GM23338 (cell line): ENCODE data around the gene DIP2C. TPM values are rescaled to one million over a fixed set of nuclear protein-coding genes. Genes with fewer than 3 reads are reported as not detected.

ENCODE experiments used
- ATAC-seq: fragments of 200-7000 bp; cut with Tn5 transposase; 3 replicates; pipeline ENCODE4 v1.9.1; 2020
- DNase-seq: peaks from one replicate; pipeline ENCODE4 v3.0.0-alpha.2; 2015; ENCODE audit warnings: low spot score
- H2AFZ ChIP-seq: fragments of 200-600 bp; sonication (generic); 2 replicates; pipeline ENCODE4 v1.8.0; 2016; ENCODE audit warnings: antibody characterized with exemption, mild to moderate bottlenecking, moderate library complexity
- H3F3A ChIP-seq: fragments of 200-600 bp; sonication (generic); replicated peaks from 2 replicates; pipeline ENCODE4 v1.8.0; 2017; ENCODE audit warnings: antibody characterized with exemption, mixed run types, low read depth
- H3K27ac ChIP-seq: fragments of 200-600 bp; sonication (generic); 2 replicates; pipeline ENCODE4 v1.6.1; 2016; ENCODE audit warnings: low read depth
- H3K27me3 ChIP-seq: fragments of 200-600 bp; sonication (generic); 2 replicates; pipeline ENCODE4 v1.8.0; 2016; ENCODE audit warnings: mild to moderate bottlenecking, mixed run types, moderate library complexity; ENCODE audit not compliant: insufficient read depth
- H3K36me3 ChIP-seq: fragments of 200-600 bp; sonication (generic); 2 replicates; pipeline ENCODE4 v1.8.0; 2016; ENCODE audit warnings: mild to moderate bottlenecking; ENCODE audit not compliant: insufficient read depth
- H3K4me1 ChIP-seq: fragments of 200-600 bp; sonication (generic); 2 replicates; pipeline ENCODE4 v1.8.0; 2016; ENCODE audit warnings: mild to moderate bottlenecking, moderate library complexity; ENCODE audit not compliant: insufficient read depth
- H3K4me2 ChIP-seq: fragments of 200-600 bp; sonication (generic); 2 replicates; pipeline ENCODE4 v1.7.1; 2017; ENCODE audit warnings: mixed run types
- H3K4me3 ChIP-seq: fragments of 200-600 bp; sonication (generic); 2 replicates; pipeline ENCODE4 v1.6.1; 2016; ENCODE audit warnings: mixed run types
- H3K79me2 ChIP-seq: fragments of 200-600 bp; sonication (generic); replicated peaks from 2 replicates; pipeline ENCODE4 v1.8.0; 2017; ENCODE audit warnings: mild to moderate bottlenecking; ENCODE audit not compliant: insufficient read depth
- H3K9me2 ChIP-seq: fragments of 200-600 bp; sonication (generic); 2 replicates; pipeline ENCODE4 v1.8.0; 2017; ENCODE audit not compliant: insufficient read depth
- H4K20me1 ChIP-seq: fragments of 200-600 bp; sonication (generic); replicated peaks from 2 replicates; pipeline ENCODE4 v1.8.0; 2017; ENCODE audit warnings: mild to moderate bottlenecking; ENCODE audit not compliant: insufficient read depth
- H3K27ac Mint-ChIP-seq: 2 replicates; pipeline ENCODE4 v1.8.0; 2020; ENCODE audit warnings: inconsistent platforms, mild to moderate bottlenecking, moderate library complexity, mixed read lengths
- H3K27me3 Mint-ChIP-seq: 3 replicates; pipeline ENCODE4 v1.8.0; 2022; ENCODE audit warnings: low read depth, mild to moderate bottlenecking, moderate library complexity, mixed read lengths, inconsistent platforms; ENCODE audit not compliant: insufficient read depth, poor library complexity
- H3K36me3 Mint-ChIP-seq: 3 replicates; pipeline ENCODE4 v1.8.0; 2021; ENCODE audit warnings: low read depth, mild to moderate bottlenecking, inconsistent platforms, moderate library complexity, mixed read lengths
- H3K4me1 Mint-ChIP-seq: 3 replicates; pipeline ENCODE4 v1.8.0; 2020; ENCODE audit warnings: mild to moderate bottlenecking, inconsistent platforms, mixed read lengths
- H3K4me3 Mint-ChIP-seq: 3 replicates; pipeline ENCODE4 v1.8.0; 2021; ENCODE audit warnings: moderate library complexity, mild to moderate bottlenecking, inconsistent platforms, mixed read lengths
- H3K9me3 Mint-ChIP-seq: 3 replicates; pipeline ENCODE4 v1.8.0; 2020; ENCODE audit warnings: moderate library complexity, mild to moderate bottlenecking, inconsistent platforms, mixed read lengths
- CREB1 ChIP-seq: fragments of 250-450 bp; sonication (Bioruptor Pico); IDR thresholded peaks from 2 replicates; pipeline ENCODE4 v1.5.0; 2020; ENCODE audit warnings: low read depth, mild to moderate bottlenecking, moderate library complexity
- EZH2 ChIP-seq: fragments of 200-600 bp; sonication (generic); IDR thresholded peaks from one replicate; pipeline ENCODE4 v1.8.0; 2017; ENCODE audit warnings: antibody characterized with exemption, mild to moderate bottlenecking, low read depth; ENCODE audit not compliant: unreplicated experiment
- EZH2phosphoT487 ChIP-seq: fragments of 200-600 bp; sonication (generic); IDR thresholded peaks from one replicate; pipeline ENCODE4 v1.8.1; 2018; ENCODE audit warnings: antibody characterized with exemption; ENCODE audit not compliant: unreplicated experiment
- JUNB ChIP-seq: IDR thresholded peaks from one replicate; pipeline ENCODE4 v1.6.1; 2016; ENCODE audit warnings: antibody characterized with exemption; ENCODE audit not compliant: unreplicated experiment
- NANOG ChIP-seq: IDR thresholded peaks from 2 replicates; pipeline ENCODE4 v1.6.1; 2016; ENCODE audit warnings: antibody characterized with exemption, borderline replicate concordance
- ZNF114 ChIP-seq: fragments of 250-450 bp; sonication (Bioruptor Pico); IDR thresholded peaks from 2 replicates; pipeline ENCODE4 v1.5.0; 2020; ENCODE audit warnings: mild to moderate bottlenecking, moderate library complexity
- ZNF331 ChIP-seq: fragments of 250-450 bp; sonication (Bioruptor Pico); IDR thresholded peaks from 2 replicates; pipeline ENCODE4 v1.5.0; 2020; ENCODE audit warnings: low read depth, mild to moderate bottlenecking, moderate library complexity
- polyA plus RNA-seq: library from polyadenylated mRNA; unstranded; fragments of >200 nt; fragmentation: Nextera tagmentation; extraction: Ambion mirVana; gene quantifications from 2 replicates; pipeline ENCODE4 v1.2.1, GENCODE V29; 2016
- total RNA-seq: library from RNA; depleted of rRNA; stranded (reverse); fragments of >200 nt; shearing (Covaris generic); gene quantifications from 2 replicates; pipeline ENCODE4 v1.2.3, GENCODE V29; 2014
- TF ChIP-seq, protein P1 (sequence below), 2 experiments: fragments of 200-600 bp in 1 of 2; sonication (generic) in 1 of 2; conservative IDR thresholded peaks; 2 replicates each; pipeline versions ENCODE4 v1.5.1 to v1.6.1; 2016 to 2017; ENCODE audit warnings: antibody characterized with exemption in 2 of 2, low read depth in 2 of 2, mild to moderate bottlenecking in 2 of 2, moderate library complexity in 1 of 2
- TF ChIP-seq, protein P2 (sequence below): IDR thresholded peaks from 2 replicates; pipeline ENCODE4 v1.6.1; 2016; ENCODE audit warnings: antibody characterized with exemption
- TF ChIP-seq, protein P3 (sequence below): IDR thresholded peaks from one replicate; pipeline ENCODE4 v1.6.1; 2018; ENCODE audit warnings: antibody characterized with exemption; ENCODE audit not compliant: unreplicated experiment
- TF ChIP-seq, protein P4 (sequence below): fragments of 250-450 bp; sonication (Bioruptor Pico); IDR thresholded peaks from 2 replicates; pipeline ENCODE4 v1.5.0; 2020; ENCODE audit warnings: mild to moderate bottlenecking, moderate library complexity

Gene DIP2C
- total and polyA plus RNA-seq, 2 experiments from 2014 or later: 5.1 to 7.7 TPM

DNA sequence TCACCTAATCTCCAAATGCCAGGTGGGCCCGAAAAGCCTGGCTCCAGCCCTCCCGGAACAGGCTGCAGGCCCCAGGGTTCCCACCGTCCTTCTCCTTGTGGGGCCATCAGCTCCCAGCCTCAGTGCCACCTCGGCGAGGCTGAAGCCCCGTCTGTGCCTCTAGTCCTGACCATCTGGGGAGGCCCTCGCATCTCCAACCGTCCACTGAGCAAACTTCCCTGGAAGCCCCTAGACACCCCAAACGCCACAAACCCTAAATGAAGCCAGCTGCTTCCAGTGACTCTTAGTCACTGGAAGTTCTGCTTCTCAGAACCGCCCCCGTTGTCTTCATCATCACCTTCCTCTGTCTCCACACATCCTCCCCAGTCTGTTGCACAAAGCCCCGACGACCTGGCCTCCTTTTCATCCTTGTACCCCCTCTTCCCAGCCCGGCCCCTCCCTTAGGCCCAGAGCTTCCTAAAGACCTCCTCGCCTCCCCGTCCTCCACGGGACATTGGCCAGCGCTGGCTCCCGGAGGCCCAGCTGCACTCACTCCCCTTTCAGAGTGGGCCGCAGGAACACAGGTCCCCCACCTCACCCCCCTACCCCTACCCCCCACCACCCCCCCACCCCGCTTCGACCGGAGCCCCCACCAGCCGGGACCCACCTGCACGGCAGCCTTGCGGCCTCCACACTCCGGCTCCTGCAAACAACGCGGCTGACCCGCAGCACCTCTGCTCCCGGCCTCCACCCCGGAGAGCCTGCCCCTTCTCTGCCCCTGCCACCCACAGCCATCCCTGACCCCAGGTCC, 1.1 kb upstream of the DIP2C start (continued):
- TF ChIP-seq CREB1 (CRISPR knock-in tag) (no peak), JUNB (no peak)
- TF ChIP-seq, protein P1, sequence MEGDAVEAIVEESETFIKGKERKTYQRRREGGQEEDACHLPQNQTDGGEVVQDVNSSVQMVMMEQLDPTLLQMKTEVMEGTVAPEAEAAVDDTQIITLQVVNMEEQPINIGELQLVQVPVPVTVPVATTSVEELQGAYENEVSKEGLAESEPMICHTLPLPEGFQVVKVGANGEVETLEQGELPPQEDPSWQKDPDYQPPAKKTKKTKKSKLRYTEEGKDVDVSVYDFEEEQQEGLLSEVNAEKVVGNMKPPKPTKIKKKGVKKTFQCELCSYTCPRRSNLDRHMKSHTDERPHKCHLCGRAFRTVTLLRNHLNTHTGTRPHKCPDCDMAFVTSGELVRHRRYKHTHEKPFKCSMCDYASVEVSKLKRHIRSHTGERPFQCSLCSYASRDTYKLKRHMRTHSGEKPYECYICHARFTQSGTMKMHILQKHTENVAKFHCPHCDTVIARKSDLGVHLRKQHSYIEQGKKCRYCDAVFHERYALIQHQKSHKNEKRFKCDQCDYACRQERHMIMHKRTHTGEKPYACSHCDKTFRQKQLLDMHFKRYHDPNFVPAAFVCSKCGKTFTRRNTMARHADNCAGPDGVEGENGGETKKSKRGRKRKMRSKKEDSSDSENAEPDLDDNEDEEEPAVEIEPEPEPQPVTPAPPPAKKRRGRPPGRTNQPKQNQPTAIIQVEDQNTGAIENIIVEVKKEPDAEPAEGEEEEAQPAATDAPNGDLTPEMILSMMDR (conservative IDR thresholded peaks at IDR 0.05; ENCODE audit: low read depth in 2 of 2): no peak
- TF ChIP-seq, protein P2, sequence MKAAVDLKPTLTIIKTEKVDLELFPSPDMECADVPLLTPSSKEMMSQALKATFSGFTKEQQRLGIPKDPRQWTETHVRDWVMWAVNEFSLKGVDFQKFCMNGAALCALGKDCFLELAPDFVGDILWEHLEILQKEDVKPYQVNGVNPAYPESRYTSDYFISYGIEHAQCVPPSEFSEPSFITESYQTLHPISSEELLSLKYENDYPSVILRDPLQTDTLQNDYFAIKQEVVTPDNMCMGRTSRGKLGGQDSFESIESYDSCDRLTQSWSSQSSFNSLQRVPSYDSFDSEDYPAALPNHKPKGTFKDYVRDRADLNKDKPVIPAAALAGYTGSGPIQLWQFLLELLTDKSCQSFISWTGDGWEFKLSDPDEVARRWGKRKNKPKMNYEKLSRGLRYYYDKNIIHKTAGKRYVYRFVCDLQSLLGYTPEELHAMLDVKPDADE: no peak

DNA sequence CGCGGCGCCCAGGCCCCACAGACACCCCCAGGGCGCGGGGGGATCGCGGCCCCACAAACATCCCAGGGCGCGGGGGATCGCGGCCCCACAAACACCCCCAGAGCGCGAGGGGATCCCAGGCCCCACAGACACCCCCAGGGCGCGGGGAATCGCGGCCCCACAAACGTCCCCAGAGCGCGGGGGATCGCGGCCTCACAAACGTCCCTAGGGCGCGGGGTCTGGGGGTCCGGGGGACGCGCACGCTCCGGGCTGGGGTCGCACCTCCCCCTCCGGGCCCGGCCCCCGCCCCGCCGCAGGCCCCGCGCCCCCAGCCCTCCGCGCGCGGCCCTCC, 382 bp downstream of the DIP2C start:
- Histone ChIP-seq H3K4me3 (peak overlapping the region; percentile 86), H3K36me3 (no peaks in the 10 kb centered on the region), H3K9me2 (no peaks in the 10 kb centered on the region), H4K20me1 (no peaks in the 10 kb centered on the region; the same call in none of the 2 replicates), H3K27ac (no peak overlapping the region), H3K4me2 (peak overlapping the region; percentile 94), H3K4me1 (peaks cover 9% of the 10 kb centered on the region; the same call in 1 of the 2 replicates), H3F3A (no peaks in the 10 kb centered on the region), H3K27me3 (peaks cover 26% of the 10 kb centered on the region), H2AFZ (no peak overlapping the region), H3K79me2 (peaks cover 26% of the 10 kb centered on the region)
- no peak overlapping the region for H3K27ac Mint-ChIP-seq
- H3K4me1 Mint-ChIP-seq: peaks cover 24% of the 10 kb centered on the region
- H3K9me3 Mint-ChIP-seq: peaks cover 3% of the 10 kb centered on the region; the same call in 1 of the 3 replicates
- peaks cover 27% of the 10 kb centered on the region for H3K27me3 Mint-ChIP-seq
- H3K36me3 Mint-ChIP-seq: no peaks in the 10 kb centered on the region; the same call in 1 of the 3 replicates
- peak overlapping the region; percentile 80; the same call in 2 of the 3 replicates for H3K4me3 Mint-ChIP-seq
- ATAC-seq: no peak; the same call in 2 of the 3 replicates
- DNase-seq: no peak
- TF ChIP-seq, protein P3, sequence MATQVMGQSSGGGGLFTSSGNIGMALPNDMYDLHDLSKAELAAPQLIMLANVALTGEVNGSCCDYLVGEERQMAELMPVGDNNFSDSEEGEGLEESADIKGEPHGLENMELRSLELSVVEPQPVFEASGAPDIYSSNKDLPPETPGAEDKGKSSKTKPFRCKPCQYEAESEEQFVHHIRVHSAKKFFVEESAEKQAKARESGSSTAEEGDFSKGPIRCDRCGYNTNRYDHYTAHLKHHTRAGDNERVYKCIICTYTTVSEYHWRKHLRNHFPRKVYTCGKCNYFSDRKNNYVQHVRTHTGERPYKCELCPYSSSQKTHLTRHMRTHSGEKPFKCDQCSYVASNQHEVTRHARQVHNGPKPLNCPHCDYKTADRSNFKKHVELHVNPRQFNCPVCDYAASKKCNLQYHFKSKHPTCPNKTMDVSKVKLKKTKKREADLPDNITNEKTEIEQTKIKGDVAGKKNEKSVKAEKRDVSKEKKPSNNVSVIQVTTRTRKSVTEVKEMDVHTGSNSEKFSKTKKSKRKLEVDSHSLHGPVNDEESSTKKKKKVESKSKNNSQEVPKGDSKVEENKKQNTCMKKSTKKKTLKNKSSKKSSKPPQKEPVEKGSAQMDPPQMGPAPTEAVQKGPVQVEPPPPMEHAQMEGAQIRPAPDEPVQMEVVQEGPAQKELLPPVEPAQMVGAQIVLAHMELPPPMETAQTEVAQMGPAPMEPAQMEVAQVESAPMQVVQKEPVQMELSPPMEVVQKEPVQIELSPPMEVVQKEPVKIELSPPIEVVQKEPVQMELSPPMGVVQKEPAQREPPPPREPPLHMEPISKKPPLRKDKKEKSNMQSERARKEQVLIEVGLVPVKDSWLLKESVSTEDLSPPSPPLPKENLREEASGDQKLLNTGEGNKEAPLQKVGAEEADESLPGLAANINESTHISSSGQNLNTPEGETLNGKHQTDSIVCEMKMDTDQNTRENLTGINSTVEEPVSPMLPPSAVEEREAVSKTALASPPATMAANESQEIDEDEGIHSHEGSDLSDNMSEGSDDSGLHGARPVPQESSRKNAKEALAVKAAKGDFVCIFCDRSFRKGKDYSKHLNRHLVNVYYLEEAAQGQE: no peak
- TF ChIP-seq ZNF114 (CRISPR knock-in tag): no peak
- TF ChIP-seq ZNF331 (CRISPR knock-in tag): no peak
- TF ChIP-seq CREB1 (CRISPR knock-in tag): no peak
- TF ChIP-seq, protein P4, sequence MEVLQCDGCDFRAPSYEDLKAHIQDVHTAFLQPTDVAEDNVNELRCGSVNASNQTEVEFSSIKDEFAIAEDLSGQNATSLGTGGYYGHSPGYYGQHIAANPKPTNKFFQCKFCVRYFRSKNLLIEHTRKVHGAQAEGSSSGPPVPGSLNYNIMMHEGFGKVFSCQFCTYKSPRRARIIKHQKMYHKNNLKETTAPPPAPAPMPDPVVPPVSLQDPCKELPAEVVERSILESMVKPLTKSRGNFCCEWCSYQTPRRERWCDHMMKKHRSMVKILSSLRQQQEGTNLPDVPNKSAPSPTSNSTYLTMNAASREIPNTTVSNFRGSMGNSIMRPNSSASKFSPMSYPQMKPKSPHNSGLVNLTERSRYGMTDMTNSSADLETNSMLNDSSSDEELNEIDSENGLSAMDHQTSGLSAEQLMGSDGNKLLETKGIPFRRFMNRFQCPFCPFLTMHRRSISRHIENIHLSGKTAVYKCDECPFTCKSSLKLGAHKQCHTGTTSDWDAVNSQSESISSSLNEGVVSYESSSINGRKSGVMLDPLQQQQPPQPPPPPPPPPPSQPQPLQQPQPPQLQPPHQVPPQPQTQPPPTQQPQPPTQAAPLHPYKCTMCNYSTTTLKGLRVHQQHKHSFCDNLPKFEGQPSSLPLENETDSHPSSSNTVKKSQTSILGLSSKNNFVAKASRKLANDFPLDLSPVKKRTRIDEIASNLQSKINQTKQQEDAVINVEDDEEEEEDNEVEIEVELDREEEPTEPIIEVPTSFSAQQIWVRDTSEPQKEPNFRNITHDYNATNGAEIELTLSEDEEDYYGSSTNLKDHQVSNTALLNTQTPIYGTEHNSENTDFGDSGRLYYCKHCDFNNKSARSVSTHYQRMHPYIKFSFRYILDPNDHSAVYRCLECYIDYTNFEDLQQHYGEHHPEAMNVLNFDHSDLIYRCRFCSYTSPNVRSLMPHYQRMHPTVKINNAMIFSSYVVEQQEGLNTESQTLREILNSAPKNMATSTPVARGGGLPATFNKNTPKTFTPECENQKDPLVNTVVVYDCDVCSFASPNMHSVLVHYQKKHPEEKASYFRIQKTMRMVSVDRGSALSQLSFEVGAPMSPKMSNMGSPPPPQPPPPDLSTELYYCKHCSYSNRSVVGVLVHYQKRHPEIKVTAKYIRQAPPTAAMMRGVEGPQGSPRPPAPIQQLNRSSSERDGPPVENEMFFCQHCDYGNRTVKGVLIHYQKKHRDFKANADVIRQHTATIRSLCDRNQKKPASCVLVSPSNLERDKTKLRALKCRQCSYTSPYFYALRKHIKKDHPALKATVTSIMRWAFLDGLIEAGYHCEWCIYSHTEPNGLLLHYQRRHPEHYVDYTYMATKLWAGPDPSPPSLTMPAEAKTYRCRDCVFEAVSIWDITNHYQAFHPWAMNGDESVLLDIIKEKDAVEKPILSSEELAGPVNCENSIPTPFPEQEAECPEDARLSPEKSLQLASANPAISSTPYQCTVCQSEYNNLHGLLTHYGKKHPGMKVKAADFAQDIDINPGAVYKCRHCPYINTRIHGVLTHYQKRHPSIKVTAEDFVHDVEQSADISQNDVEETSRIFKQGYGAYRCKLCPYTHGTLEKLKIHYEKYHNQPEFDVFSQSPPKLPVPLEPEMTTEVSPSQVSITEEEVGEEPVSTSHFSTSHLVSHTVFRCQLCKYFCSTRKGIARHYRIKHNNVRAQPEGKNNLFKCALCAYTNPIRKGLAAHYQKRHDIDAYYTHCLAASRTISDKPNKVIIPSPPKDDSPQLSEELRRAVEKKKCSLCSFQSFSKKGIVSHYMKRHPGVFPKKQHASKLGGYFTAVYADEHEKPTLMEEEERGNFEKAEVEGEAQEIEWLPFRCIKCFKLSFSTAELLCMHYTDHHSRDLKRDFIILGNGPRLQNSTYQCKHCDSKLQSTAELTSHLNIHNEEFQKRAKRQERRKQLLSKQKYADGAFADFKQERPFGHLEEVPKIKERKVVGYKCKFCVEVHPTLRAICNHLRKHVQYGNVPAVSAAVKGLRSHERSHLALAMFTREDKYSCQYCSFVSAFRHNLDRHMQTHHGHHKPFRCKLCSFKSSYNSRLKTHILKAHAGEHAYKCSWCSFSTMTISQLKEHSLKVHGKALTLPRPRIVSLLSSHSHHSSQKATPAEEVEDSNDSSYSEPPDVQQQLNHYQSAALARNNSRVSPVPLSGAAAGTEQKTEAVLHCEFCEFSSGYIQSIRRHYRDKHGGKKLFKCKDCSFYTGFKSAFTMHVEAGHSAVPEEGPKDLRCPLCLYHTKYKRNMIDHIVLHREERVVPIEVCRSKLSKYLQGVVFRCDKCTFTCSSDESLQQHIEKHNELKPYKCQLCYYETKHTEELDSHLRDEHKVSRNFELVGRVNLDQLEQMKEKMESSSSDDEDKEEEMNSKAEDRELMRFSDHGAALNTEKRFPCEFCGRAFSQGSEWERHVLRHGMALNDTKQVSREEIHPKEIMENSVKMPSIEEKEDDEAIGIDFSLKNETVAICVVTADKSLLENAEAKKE (CRISPR knock-in tag): no peak
- no peak for TF ChIP-seq NANOG
- no peak for TF ChIP-seq EZH2
- TF ChIP-seq JUNB: no peak
- TF ChIP-seq EZH2phosphoT487: no peak
